ENCODE results near the gene UBE4B.
A peak's percentile ranks its signal among the peaks of the same experiment; 100 is the strongest.
"Not testable (repeated sequence)": the region's sequence is repeated elsewhere in the genome, so short reads cannot be mapped to it uniquely, and the experiment has no call there.

UBE4B gene

GRCh38 chr1:10074852-10075730 lies 42.3 kb downstream of the UBE4B start:
- ATAC-seq: no peak
- peak overlapping the region; percentile 10 for H3K27ac Mint-ChIP-seq
- H3K36me3 Mint-ChIP-seq: peaks cover 42% of the 10 kb centered on the region
- H3K9me3 Mint-ChIP-seq: no peaks in the 10 kb centered on the region
- H3K4me3 Mint-ChIP-seq: no peak overlapping the region
- H3K4me1 Mint-ChIP-seq: peaks cover 12% of the 10 kb centered on the region
- no peaks in the 10 kb centered on the region for H3K27me3 Mint-ChIP-seq

GRCh38 chr1:10075732-10076131 lies 43.0 kb downstream of the UBE4B start:
- Mint-ChIP-seq H3K4me3 (no peak overlapping the region), H3K9me3 (no peaks in the 10 kb centered on the region), H3K27me3 (no peaks in the 10 kb centered on the region), H3K27ac (no peak overlapping the region), H3K36me3 (peaks cover 48% of the 10 kb centered on the region), H3K4me1 (peaks cover 12% of the 10 kb centered on the region)
- no peak for ATAC-seq

GRCh38 chr1:10078494-10078893 lies 45.7 kb downstream of the UBE4B start:
- H3K27me3 Mint-ChIP-seq: no peaks in the 10 kb centered on the region
- peaks cover 45% of the 10 kb centered on the region for H3K36me3 Mint-ChIP-seq
- H3K4me1 Mint-ChIP-seq: peaks cover 12% of the 10 kb centered on the region

GRCh38 chr1:10080523-10080922 lies 47.8 kb downstream of the UBE4B start:
- Mint-ChIP-seq H3K4me1 (no peaks in the 10 kb centered on the region), H3K9me3 (no peaks in the 10 kb centered on the region), H3K27ac (no peak overlapping the region), H3K4me3 (no peak overlapping the region), H3K36me3 (peaks cover 42% of the 10 kb centered on the region), H3K27me3 (no peaks in the 10 kb centered on the region)
- ATAC-seq: no peak

More at GRCh38 chr1:10078494-10078893, 45.7 kb downstream of the UBE4B start:
- no peak for ATAC-seq
- H3K9me3 Mint-ChIP-seq: no peaks in the 10 kb centered on the region
- H3K4me3 Mint-ChIP-seq: no peak overlapping the region
- H3K27ac Mint-ChIP-seq: no peak overlapping the region

- Mint-ChIP-seq H3K27me3 (no peaks in the 10 kb centered on the region), H3K4me1 (no peaks in the 10 kb centered on the region), H3K27ac (no peak overlapping the region), H3K9me3 (no peaks in the 10 kb centered on the region), H3K4me3 (no peak overlapping the region), H3K36me3 (peaks cover 26% of the 10 kb centered on the region)
- no peak for ATAC-seq
These were observed 50.2 kb downstream of the UBE4B start for GRCh38 chr1:10082785-10083479.

GRCh38 chr1:10084045-10084444 lies 51.3 kb downstream of the UBE4B start:
- H3K27me3 Mint-ChIP-seq: no peaks in the 10 kb centered on the region
- no peak for ATAC-seq
- H3K9me3 Mint-ChIP-seq: no peaks in the 10 kb centered on the region
- no peak overlapping the region for H3K4me3 Mint-ChIP-seq
- H3K36me3 Mint-ChIP-seq: peaks cover 26% of the 10 kb centered on the region
- H3K27ac Mint-ChIP-seq: no peak overlapping the region
- H3K4me1 Mint-ChIP-seq: no peaks in the 10 kb centered on the region

GRCh38 chr1:10085076-10085475 lies 52.3 kb downstream of the UBE4B start:
- H3K4me3 Mint-ChIP-seq: no peak overlapping the region
- H3K27ac Mint-ChIP-seq: no peak overlapping the region
- H3K36me3 Mint-ChIP-seq: peaks cover 22% of the 10 kb centered on the region
- H3K27me3 Mint-ChIP-seq: no peaks in the 10 kb centered on the region
- H3K9me3 Mint-ChIP-seq: no peaks in the 10 kb centered on the region
- H3K4me1 Mint-ChIP-seq: no peaks in the 10 kb centered on the region
- no peak for ATAC-seq

- H3K4me3 Mint-ChIP-seq: no peak overlapping the region
- no peaks in the 10 kb centered on the region for H3K9me3 Mint-ChIP-seq
- no peaks in the 10 kb centered on the region for H3K27me3 Mint-ChIP-seq
- no peaks in the 10 kb centered on the region for H3K4me1 Mint-ChIP-seq
- H3K27ac Mint-ChIP-seq: no peak overlapping the region
- ATAC-seq: no peak
- peaks cover 24% of the 10 kb centered on the region for H3K36me3 Mint-ChIP-seq
These were observed 54.5 kb downstream of the UBE4B start for GRCh38 chr1:10087210-10087609.

- H3K27me3 Mint-ChIP-seq: no peaks in the 10 kb centered on the region
- H3K4me1 Mint-ChIP-seq: no peaks in the 10 kb centered on the region
- no peak overlapping the region for H3K27ac Mint-ChIP-seq
- no peak overlapping the region for H3K4me3 Mint-ChIP-seq
- peaks cover 52% of the 10 kb centered on the region for H3K36me3 Mint-ChIP-seq
- ATAC-seq: no peak
- no peaks in the 10 kb centered on the region for H3K9me3 Mint-ChIP-seq
These were observed 69.2 kb downstream of the UBE4B start for GRCh38 chr1:10101929-10102328.

- Mint-ChIP-seq H3K27me3 (no peaks in the 10 kb centered on the region), H3K4me1 (no peaks in the 10 kb centered on the region), H3K27ac (no peak overlapping the region), H3K9me3 (no peaks in the 10 kb centered on the region), H3K36me3 (peaks cover 64% of the 10 kb centered on the region), H3K4me3 (no peak overlapping the region)
- no peak for ATAC-seq
These were observed 70.4 kb downstream of the UBE4B start for GRCh38 chr1:10103193-10103592.

- no peaks in the 10 kb centered on the region for H3K4me1 Mint-ChIP-seq
- H3K36me3 Mint-ChIP-seq: peaks cover 67% of the 10 kb centered on the region
- H3K27me3 Mint-ChIP-seq: no peaks in the 10 kb centered on the region
- no peak overlapping the region for H3K27ac Mint-ChIP-seq
- H3K9me3 Mint-ChIP-seq: no peaks in the 10 kb centered on the region
- no peak for ATAC-seq
- H3K4me3 Mint-ChIP-seq: no peak overlapping the region
These were observed 72.1 kb downstream of the UBE4B start for GRCh38 chr1:10104834-10105233.

- Mint-ChIP-seq H3K36me3 (peaks cover 73% of the 10 kb centered on the region), H3K27ac (no peak overlapping the region), H3K9me3 (no peaks in the 10 kb centered on the region), H3K27me3 (no peaks in the 10 kb centered on the region), H3K4me1 (no peaks in the 10 kb centered on the region), H3K4me3 (no peak overlapping the region)
- ATAC-seq: no peak
These were observed 72.7 kb downstream of the UBE4B start for GRCh38 chr1:10105484-10105883.

GRCh38 chr1:10106241-10106640 lies 73.5 kb downstream of the UBE4B start:
- Mint-ChIP-seq H3K9me3 (no peaks in the 10 kb centered on the region), H3K27ac (no peak overlapping the region), H3K27me3 (no peaks in the 10 kb centered on the region), H3K4me1 (no peaks in the 10 kb centered on the region), H3K36me3 (peaks cover 74% of the 10 kb centered on the region), H3K4me3 (no peak overlapping the region)
- no peak for ATAC-seq

GRCh38 chr1:10106756-10107475 lies 74.2 kb downstream of the UBE4B start:
- Mint-ChIP-seq H3K4me3 (no peak overlapping the region), H3K4me1 (no peaks in the 10 kb centered on the region), H3K27ac (no peak overlapping the region), H3K9me3 (no peaks in the 10 kb centered on the region), H3K36me3 (peaks cover 78% of the 10 kb centered on the region), H3K27me3 (no peaks in the 10 kb centered on the region)
- no peak for ATAC-seq

- H3K4me1 Mint-ChIP-seq, H3K4me3 Mint-ChIP-seq, H3K27me3 Mint-ChIP-seq, ATAC-seq, H3K9me3 Mint-ChIP-seq, H3K27ac Mint-ChIP-seq: not testable (repeated sequence)
- H3K36me3 Mint-ChIP-seq: peaks cover 79% of the 10 kb centered on the region
These were observed 74.7 kb downstream of the UBE4B start for GRCh38 chr1:10107476-10107847.
